A549 treated with CpdA at 1 μM for 4 hours (cell line): ENCODE results near the gene SLC24A2. TPM values are rescaled to one million over a fixed set of nuclear protein-coding genes. Genes with fewer than 3 reads are reported as not detected.

Source experiments
- total RNA-seq: library from RNA; stranded (reverse); fragments of 200-300 nt; extraction: Qiagen RNA extraction; gene quantifications from 5 replicates; pipeline ENCODE4 v1.2.3, GENCODE V29; 2022; ENCODE audit warnings: low read depth

SLC24A2 gene
- not detected in 5 replicates for total RNA-seq

DNA sequence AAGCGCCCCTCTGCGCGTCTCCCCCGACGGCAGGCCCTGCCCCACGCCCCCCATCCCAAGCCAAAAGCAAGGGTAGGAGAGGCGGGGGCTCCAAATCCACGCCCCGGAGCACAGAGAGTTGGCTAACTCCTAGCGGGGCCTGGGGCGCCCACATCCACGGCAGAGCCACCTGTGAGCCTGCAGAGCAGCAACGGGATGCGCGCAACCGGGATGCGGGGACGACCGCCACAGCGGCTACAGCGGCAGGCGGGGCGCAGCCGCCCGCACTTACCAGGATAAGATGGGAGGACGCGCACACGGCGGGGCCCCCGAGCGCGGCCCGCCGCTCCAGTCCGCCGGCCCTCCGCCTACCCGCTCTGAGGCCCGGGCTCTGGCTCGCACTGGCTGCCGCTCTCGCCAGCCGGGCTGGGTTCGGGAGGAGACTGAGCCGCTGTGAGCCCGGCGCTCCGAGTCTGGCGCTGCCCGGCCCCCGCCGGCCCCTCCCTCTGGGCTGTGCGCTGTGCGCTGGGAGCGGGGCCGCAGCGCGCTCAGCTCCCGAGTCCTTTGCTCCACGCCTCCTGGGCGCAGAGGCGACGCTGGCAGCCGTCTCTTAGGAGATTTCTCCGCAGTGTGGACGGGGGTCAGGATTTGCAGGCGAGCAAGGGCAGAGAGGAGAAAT lies at the start of gene SLC24A2:
TSS of gene SLC24A2 (minus strand) at position 424 of the 658 bp plus-strand sequence.

